Inflammatory macrophage treated with lipopolysaccharide for 4 hours (primary cell): ENCODE results near the gene PPM1G.
"Not testable (repeated sequence)": the region's sequence is repeated elsewhere in the genome, so short reads cannot be mapped to it uniquely, and the experiment has no call there.

Experiments used
- DNase-seq: peaks from one replicate; pipeline ENCODE4 v3.0.0-alpha.2; 2020

PPM1G gene

GRCh38 chr2:27409321-27410073, at the start of gene PPM1G:
PPM1G (minus strand) TSS chr2:27409591; CDS start chr2:27409422, 169 bp downstream.
- peak; percentile 96 for DNase-seq

GRCh38 chr2:27453968-27454367, 44.6 kb upstream of the PPM1G start:
- DNase-seq = no peak

- DNase-seq = no peak
These were observed 41.7 kb upstream of the PPM1G start for GRCh38 chr2:27451095-27451494.

GRCh38 chr2:27448381-27448780, 39.0 kb upstream of the PPM1G start:
- DNase-seq = no peak

- no peak for DNase-seq
These were observed 36.7 kb upstream of the PPM1G start for GRCh38 chr2:27446057-27446456.

- DNase-seq = no peak
These were observed 36.2 kb upstream of the PPM1G start for GRCh38 chr2:27445615-27446014.

- no peak for DNase-seq
These were observed 35.8 kb upstream of the PPM1G start for GRCh38 chr2:27445155-27445554.

- DNase-seq = no peak
These were observed 33.5 kb upstream of the PPM1G start for GRCh38 chr2:27442920-27443282.

- DNase-seq = no peak
These were observed 32.8 kb upstream of the PPM1G start, which contains the start of gene KRTCAP3 for GRCh38 chr2:27441958-27442919. KRTCAP3 (plus strand) TSS chr2:27442381; CDS start chr2:27442413, 32 bp downstream.

GRCh38 chr2:27441226-27441926, 32.0 kb upstream of the PPM1G start:
- no peak for DNase-seq

- no peak for DNase-seq
These were observed 26.2 kb upstream of the PPM1G start for GRCh38 chr2:27435628-27436027.

- DNase-seq = peak; percentile 91
These were observed 22.0 kb upstream of the PPM1G start for GRCh38 chr2:27431395-27431794.

- peak; percentile 90 for DNase-seq
These were observed 19.7 kb upstream of the PPM1G start for GRCh38 chr2:27428978-27429541.

- peak; percentile 92 for DNase-seq
These were observed 19.0 kb upstream of the PPM1G start, which contains the start of gene NRBP1 for GRCh38 chr2:27428213-27428977. NRBP1 (plus strand) TSS chr2:27428631; CDS start chr2:27433274, 4,643 bp downstream.

- DNase-seq = peak; percentile 10
These were observed 18.4 kb upstream of the PPM1G start for GRCh38 chr2:27427863-27428212.

- not testable (repeated sequence) for DNase-seq
These were observed 15.6 kb upstream of the PPM1G start for GRCh38 chr2:27425039-27425438.

GRCh38 chr2:27422958-27423357, 13.6 kb upstream of the PPM1G start:
- no peak for DNase-seq

GRCh38 chr2:27421660-27422250, 12.4 kb upstream of the PPM1G start:
- DNase-seq = no peak

- DNase-seq = no peak
These were observed 11.6 kb upstream of the PPM1G start for GRCh38 chr2:27420996-27421395.

GRCh38 chr2:27416151-27416550, 6.8 kb upstream of the PPM1G start:
- no peak for DNase-seq

- DNase-seq = no peak
These were observed 3.2 kb upstream of the PPM1G start for GRCh38 chr2:27412419-27413152.
